ENCODE measurements around the gene TTI1. TPM values are rescaled to one million over a fixed set of nuclear protein-coding genes. Genes with fewer than 3 reads are reported as not detected.

The TTI1 gene
- polyA plus RNA-seq, 1 donor from 2014 or later = 20.0 TPM

GRCh38 chr20:37994512-37994911 lies 38.7 kb downstream of the TTI1 start:
- Histone ChIP-seq H3K9ac (ENCODE audit: low read length) (no peak overlapping the region), H3K9me2 (ENCODE audit: insufficient read depth, low read length) (no peaks in the 10 kb centered on the region), H3K27ac (ENCODE audit: low read length) (no peak overlapping the region), H3K4me2 (ENCODE audit: low read length) (no peak overlapping the region), H3K27me3 (ENCODE audit: insufficient read depth, low read depth, low read length) (no peaks in the 10 kb centered on the region), H3K4me3 (ENCODE audit: low read length) (no peak overlapping the region), H4K20me1 (ENCODE audit: insufficient read depth) (no peaks in the 10 kb centered on the region), H3K36me3 (ENCODE audit: insufficient read depth, low read length) (no peaks in the 10 kb centered on the region), H3K9me3 (ENCODE audit: low read length) (no peaks in the 10 kb centered on the region), H2AFZ (ENCODE audit: low read depth, low read length) (no peak overlapping the region), H3K79me2 (replicated peaks; ENCODE audit: insufficient read depth, low read length) (no peaks in the 10 kb centered on the region), H3F3A (ENCODE audit: insufficient read depth, low read length, poor library complexity, severe bottlenecking) (no peaks in the 10 kb centered on the region)
- TF ChIP-seq CTCF (IDR thresholded peaks at IDR 0.05; ENCODE audit: poor library complexity, severe bottlenecking) (no peak), REST (IDR thresholded peaks at IDR 0.05; ENCODE audit: borderline replicate concordance) (no peak), RAD21 (conservative IDR thresholded peaks at IDR 0.05) (no peak), MXI1 (conservative IDR thresholded peaks at IDR 0.05; ENCODE audit: poor library complexity, severe bottlenecking) (no peak), TAF1 (IDR thresholded peaks at IDR 0.05; ENCODE audit: low read depth) (no peak), POLR2AphosphoS5 (IDR thresholded peaks at IDR 0.05) (no peak), EP300 (conservative IDR thresholded peaks at IDR 0.05; ENCODE audit: poor library complexity, severe bottlenecking) (no peak), EZH2 (IDR thresholded peaks at IDR 0.05; ENCODE audit: borderline replicate concordance, insufficient read depth, low read length, poor library complexity, severe bottlenecking) (no peak), SMC3 (conservative IDR thresholded peaks at IDR 0.05; ENCODE audit: poor library complexity) (no peak)

- Histone ChIP-seq H4K20me1 (ENCODE audit: insufficient read depth) (no peaks in the 10 kb centered on the region), H3K9me3 (ENCODE audit: low read length) (no peaks in the 10 kb centered on the region), H3K4me3 (ENCODE audit: low read length) (no peak overlapping the region), H2AFZ (ENCODE audit: low read depth, low read length) (no peak overlapping the region), H3K79me2 (replicated peaks; ENCODE audit: insufficient read depth, low read length) (no peaks in the 10 kb centered on the region), H3K27ac (ENCODE audit: low read length) (no peak overlapping the region), H3F3A (ENCODE audit: insufficient read depth, low read length, poor library complexity, severe bottlenecking) (no peaks in the 10 kb centered on the region), H3K9ac (ENCODE audit: low read length) (no peak overlapping the region), H3K4me2 (ENCODE audit: low read length) (no peak overlapping the region), H3K27me3 (ENCODE audit: insufficient read depth, low read depth, low read length) (no peaks in the 10 kb centered on the region), H3K36me3 (ENCODE audit: insufficient read depth, low read length) (no peaks in the 10 kb centered on the region), H3K9me2 (ENCODE audit: insufficient read depth, low read length) (no peaks in the 10 kb centered on the region)
- no peak for TF ChIP-seq EZH2 (IDR thresholded peaks at IDR 0.05; ENCODE audit: borderline replicate concordance, insufficient read depth, low read length, poor library complexity, severe bottlenecking)
- no peak for TF ChIP-seq POLR2AphosphoS5 (IDR thresholded peaks at IDR 0.05)
- no peak for TF ChIP-seq EP300 (conservative IDR thresholded peaks at IDR 0.05; ENCODE audit: poor library complexity, severe bottlenecking)
- peak; percentile 60 for TF ChIP-seq CTCF (IDR thresholded peaks at IDR 0.05; ENCODE audit: poor library complexity, severe bottlenecking)
- no peak for TF ChIP-seq TAF1 (IDR thresholded peaks at IDR 0.05; ENCODE audit: low read depth)
- no peak for TF ChIP-seq MXI1 (conservative IDR thresholded peaks at IDR 0.05; ENCODE audit: poor library complexity, severe bottlenecking)
- peak; percentile 84 for TF ChIP-seq SMC3 (conservative IDR thresholded peaks at IDR 0.05; ENCODE audit: poor library complexity)
- TF ChIP-seq REST (IDR thresholded peaks at IDR 0.05; ENCODE audit: borderline replicate concordance) = no peak
- peak; percentile 77 for TF ChIP-seq RAD21 (conservative IDR thresholded peaks at IDR 0.05)
Measured at GRCh38 chr20:37992802-37993409, 40.4 kb downstream of the TTI1 start.

Data from neural cell (in vitro differentiated cells).